Stomach (tissue), 4 donors: ENCODE measurements around the gene TIMM17A.

Experiments
- POLR2A ChIP-seq, 4 donors: fragments of 450-650 bp; IDR thresholded peaks; one replicate each; pipeline ENCODE4 v1.6.1; 2016; ENCODE audit warnings: antibody characterized with exemption in 4 of 4, control low read depth in 2 of 4, mild to moderate bottlenecking in 1 of 4, moderate library complexity in 1 of 4
- POLR2AphosphoS5 ChIP-seq, 3 donors: sonication (generic); formaldehyde crosslinking; IDR thresholded peaks; one replicate each; pipeline ENCODE4 v1.6.1; 2016; ENCODE audit warnings: antibody characterized with exemption in 3 of 3
- TF ChIP-seq, protein P1 (sequence below), 7 experiments: fragments of 450-650 bp in 4 of 7; fragments of 200-600 bp in 3 of 7; sonication (generic) in 3 of 7; IDR thresholded peaks; one replicate each; pipeline ENCODE4 v1.5.1; 2016 to 2019; ENCODE audit warnings: antibody characterized with exemption in 7 of 7, control low read depth in 2 of 7, mild to moderate bottlenecking in 1 of 7

DNA sequence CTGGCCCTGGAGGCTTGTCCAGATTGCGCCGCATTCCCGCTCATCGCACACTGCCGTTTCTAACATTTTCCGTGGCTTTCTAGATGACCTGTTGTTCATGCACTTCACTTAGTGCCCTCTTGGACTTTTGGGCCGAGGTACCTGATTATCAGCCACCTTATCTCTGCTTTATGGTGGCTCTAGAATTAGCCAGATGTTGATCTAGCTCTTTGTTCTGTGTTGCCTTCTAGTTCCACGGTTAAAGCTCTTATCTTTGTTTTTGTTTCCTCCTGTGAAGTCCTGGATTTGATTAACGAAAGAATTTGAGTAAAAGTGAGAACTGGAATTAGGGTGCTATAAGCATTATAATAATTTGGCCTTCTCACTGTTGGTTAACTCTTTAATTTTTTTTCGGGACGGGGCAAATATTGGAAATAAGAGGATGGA is 28.1 kb downstream of the TIMM17A start:
- TF ChIP-seq, protein P1, sequence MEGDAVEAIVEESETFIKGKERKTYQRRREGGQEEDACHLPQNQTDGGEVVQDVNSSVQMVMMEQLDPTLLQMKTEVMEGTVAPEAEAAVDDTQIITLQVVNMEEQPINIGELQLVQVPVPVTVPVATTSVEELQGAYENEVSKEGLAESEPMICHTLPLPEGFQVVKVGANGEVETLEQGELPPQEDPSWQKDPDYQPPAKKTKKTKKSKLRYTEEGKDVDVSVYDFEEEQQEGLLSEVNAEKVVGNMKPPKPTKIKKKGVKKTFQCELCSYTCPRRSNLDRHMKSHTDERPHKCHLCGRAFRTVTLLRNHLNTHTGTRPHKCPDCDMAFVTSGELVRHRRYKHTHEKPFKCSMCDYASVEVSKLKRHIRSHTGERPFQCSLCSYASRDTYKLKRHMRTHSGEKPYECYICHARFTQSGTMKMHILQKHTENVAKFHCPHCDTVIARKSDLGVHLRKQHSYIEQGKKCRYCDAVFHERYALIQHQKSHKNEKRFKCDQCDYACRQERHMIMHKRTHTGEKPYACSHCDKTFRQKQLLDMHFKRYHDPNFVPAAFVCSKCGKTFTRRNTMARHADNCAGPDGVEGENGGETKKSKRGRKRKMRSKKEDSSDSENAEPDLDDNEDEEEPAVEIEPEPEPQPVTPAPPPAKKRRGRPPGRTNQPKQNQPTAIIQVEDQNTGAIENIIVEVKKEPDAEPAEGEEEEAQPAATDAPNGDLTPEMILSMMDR (IDR thresholded peaks at IDR 0.05), result no peak
- TF ChIP-seq POLR2AphosphoS5 (IDR thresholded peaks at IDR 0.05) (no peak), POLR2A (IDR thresholded peaks at IDR 0.05) (no peak)
